Skeletal muscle satellite cell (primary cell): ENCODE data around the gene CCN5. TPM values are rescaled to one million over a fixed set of nuclear protein-coding genes. Genes with fewer than 3 reads are reported as not detected.
"Not testable (repeated sequence)": the region's sequence is repeated elsewhere in the genome, so short reads cannot be mapped to it uniquely, and the experiment has no call there.

Experiments
- H3K27me3 ChIP-seq: 2 replicates; pipeline ENCODE4 v1.7.0; 2013; ENCODE audit warnings: low read length; ENCODE audit not compliant: control insufficient read depth, insufficient read depth
- H3K36me3 ChIP-seq: 2 replicates; pipeline ENCODE4 v1.7.0; 2013; ENCODE audit warnings: mild to moderate bottlenecking, control low read depth, low read length; ENCODE audit not compliant: insufficient read depth
- H3K4me1 ChIP-seq: 2 replicates; pipeline ENCODE4 v1.7.0; 2013; ENCODE audit warnings: low read length; ENCODE audit not compliant: control insufficient read depth, insufficient read depth
- H3K4me2 ChIP-seq: 2 replicates; pipeline ENCODE4 v1.7.0; 2013; ENCODE audit warnings: mild to moderate bottlenecking, low read length
- H3K4me3 ChIP-seq: 2 replicates; pipeline ENCODE4 v1.7.0; 2013; ENCODE audit warnings: low read length
- H3K9ac ChIP-seq: 2 replicates; pipeline ENCODE4 v1.7.0; 2013; ENCODE audit warnings: mild to moderate bottlenecking, low read depth, low read length, moderate library complexity
- H3K9me3 ChIP-seq: replicated peaks from 2 replicates; pipeline ENCODE4 v1.7.0; 2013; ENCODE audit warnings: mild to moderate bottlenecking, control low read depth, low read length
- total RNA-seq: library from RNA; depleted of rRNA; stranded (reverse); fragments of >200 nt; gene quantifications from 2 replicates; pipeline ENCODE4 v1.2.3, GENCODE V29; 2012; rRNA removed

CCN5 gene
- total RNA-seq = 13.2 and 77.5 TPM in 2 replicates

GRCh38 chr20:44714701-44715498, at the start of gene CCN5:
Gene CCN5 (plus strand): TSS chr20:44715369. CDS start chr20:44715391, 22 bp downstream.
- Histone ChIP-seq H3K9me3 (no peaks in the 10 kb centered on the region), H3K4me1 (peaks cover 35% of the 10 kb centered on the region), H3K4me2 (peak within 1 kb of the TSS; percentile 62), H3K9ac (peak within 1 kb of the TSS; percentile 7), H3K36me3 (no peaks in the 10 kb centered on the region), H3K27me3 (peaks cover 18% of the 10 kb centered on the region), H3K4me3 (peak within 1 kb of the TSS; percentile 35)

GRCh38 chr20:44666066-44666465, 49.1 kb upstream of the CCN5 start:
- H3K4me3 ChIP-seq = no peak overlapping the region
- no peak overlapping the region for H3K9ac ChIP-seq
- peaks cover 23% of the 10 kb centered on the region for H3K27me3 ChIP-seq
- H3K9me3 ChIP-seq = no peaks in the 10 kb centered on the region
- H3K36me3 ChIP-seq = no peaks in the 10 kb centered on the region
- H3K4me1 ChIP-seq = peaks cover 6% of the 10 kb centered on the region
- H3K4me2 ChIP-seq = no peak overlapping the region

GRCh38 chr20:44670851-44671250, 44.3 kb upstream of the CCN5 start:
- Histone ChIP-seq H3K4me2 (peak overlapping the region; percentile 69), H3K4me1 (peaks cover 11% of the 10 kb centered on the region), H3K4me3 (peak overlapping the region; percentile 42), H3K9ac (peak overlapping the region; percentile 50)
- not testable (repeated sequence) for H3K27me3 ChIP-seq, H3K9me3 ChIP-seq, H3K36me3 ChIP-seq

GRCh38 chr20:44671541-44671940, 43.6 kb upstream of the CCN5 start:
- H3K4me1 ChIP-seq = peaks cover 11% of the 10 kb centered on the region
- H3K4me3 ChIP-seq = not testable (repeated sequence)

GRCh38 chr20:44672318-44672902, 42.8 kb upstream of the CCN5 start:
- H3K4me1 ChIP-seq = peaks cover 11% of the 10 kb centered on the region

More at GRCh38 chr20:44671541-44671940, 43.6 kb upstream of the CCN5 start:
- peak overlapping the region; percentile 69 for H3K4me2 ChIP-seq
- H3K27me3 ChIP-seq, H3K36me3 ChIP-seq, H3K9ac ChIP-seq, H3K9me3 ChIP-seq: not testable (repeated sequence)

GRCh38 chr20:44678242-44678641, 36.9 kb upstream of the CCN5 start:
- Histone ChIP-seq H3K4me3 (no peak overlapping the region), H3K27me3 (peaks cover 11% of the 10 kb centered on the region), H3K36me3 (no peaks in the 10 kb centered on the region), H3K9me3 (no peaks in the 10 kb centered on the region), H3K4me2 (no peak overlapping the region), H3K4me1 (no peaks in the 10 kb centered on the region), H3K9ac (no peak overlapping the region)

More at GRCh38 chr20:44672318-44672902, 42.8 kb upstream of the CCN5 start:
- not testable (repeated sequence) for H3K4me3 ChIP-seq, H3K27me3 ChIP-seq, H3K4me2 ChIP-seq, H3K36me3 ChIP-seq, H3K9ac ChIP-seq, H3K9me3 ChIP-seq

GRCh38 chr20:44678990-44679611, 36.1 kb upstream of the CCN5 start:
- no peaks in the 10 kb centered on the region for H3K4me1 ChIP-seq

GRCh38 chr20:44681796-44682566, 33.2 kb upstream of the CCN5 start:
- Histone ChIP-seq H3K9ac (no peak overlapping the region), H3K9me3 (no peaks in the 10 kb centered on the region), H3K4me1 (no peaks in the 10 kb centered on the region), H3K4me2 (no peak overlapping the region), H3K36me3 (no peaks in the 10 kb centered on the region), H3K4me3 (no peak overlapping the region), H3K27me3 (peaks cover 16% of the 10 kb centered on the region)

More at GRCh38 chr20:44678990-44679611, 36.1 kb upstream of the CCN5 start:
- no peaks in the 10 kb centered on the region for H3K9me3 ChIP-seq
- peaks cover 15% of the 10 kb centered on the region for H3K27me3 ChIP-seq
- H3K36me3 ChIP-seq = no peaks in the 10 kb centered on the region
- no peak overlapping the region for H3K9ac ChIP-seq
- no peak overlapping the region for H3K4me2 ChIP-seq
- no peak overlapping the region for H3K4me3 ChIP-seq

GRCh38 chr20:44683263-44684046, 31.7 kb upstream of the CCN5 start:
- H3K4me3 ChIP-seq = no peak overlapping the region
- H3K4me1 ChIP-seq = no peaks in the 10 kb centered on the region
- H3K9me3 ChIP-seq = no peaks in the 10 kb centered on the region
- no peak overlapping the region for H3K9ac ChIP-seq
- no peaks in the 10 kb centered on the region for H3K36me3 ChIP-seq
- peaks cover 16% of the 10 kb centered on the region for H3K27me3 ChIP-seq
- no peak overlapping the region for H3K4me2 ChIP-seq

- Histone ChIP-seq H3K4me1 (no peaks in the 10 kb centered on the region), H3K9ac (no peak overlapping the region), H3K27me3 (peaks cover 16% of the 10 kb centered on the region), H3K4me2 (no peak overlapping the region), H3K4me3 (no peak overlapping the region), H3K9me3 (no peaks in the 10 kb centered on the region), H3K36me3 (no peaks in the 10 kb centered on the region)
Observed at GRCh38 chr20:44684047-44684967, 30.9 kb upstream of the CCN5 start.
